ENCODE results near the gene MFSD12. TPM values are rescaled to one million over a fixed set of nuclear protein-coding genes. Genes with fewer than 3 reads are reported as not detected.

MFSD12 gene
- total RNA-seq, 1 donor from 2014 or later = 85.5 TPM

DNA sequence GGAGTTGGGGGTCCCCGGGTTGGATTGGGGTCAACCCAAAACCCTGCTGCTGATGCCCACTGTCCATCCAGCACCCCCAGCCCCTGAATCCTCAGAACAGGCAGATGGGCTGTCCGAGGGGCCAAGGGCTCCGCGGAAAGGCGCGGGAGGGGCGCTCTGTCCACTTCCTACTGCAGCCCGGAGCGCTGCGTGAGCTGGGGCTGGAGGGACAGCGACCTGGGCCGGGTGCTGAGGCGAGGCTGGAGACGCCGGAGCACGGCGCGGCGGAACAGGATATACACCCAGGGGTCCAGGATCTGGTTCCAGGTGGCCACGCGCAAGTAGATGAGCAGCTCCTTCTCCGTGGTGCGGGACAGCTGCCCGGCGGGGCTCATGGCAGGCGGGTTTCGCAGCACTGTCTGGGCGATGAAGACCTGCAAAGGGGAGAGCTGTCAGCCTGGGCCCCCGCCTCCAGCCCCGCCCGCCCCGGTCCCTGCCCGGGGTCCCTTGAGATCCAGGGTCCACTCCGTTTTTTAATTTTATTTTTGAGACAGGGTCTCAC, 38.2 kb upstream of the MFSD12 start:
- H3K36me3 Mint-ChIP-seq (ENCODE audit: unreplicated experiment) = no peaks in the 10 kb centered on the region
- no peak overlapping the region for H3K27ac Mint-ChIP-seq (ENCODE audit: unreplicated experiment)
- no peaks in the 10 kb centered on the region for H3K4me1 Mint-ChIP-seq (ENCODE audit: unreplicated experiment)
- no peaks in the 10 kb centered on the region for H3K9me3 Mint-ChIP-seq (ENCODE audit: unreplicated experiment)
- TF ChIP-seq, protein P1, sequence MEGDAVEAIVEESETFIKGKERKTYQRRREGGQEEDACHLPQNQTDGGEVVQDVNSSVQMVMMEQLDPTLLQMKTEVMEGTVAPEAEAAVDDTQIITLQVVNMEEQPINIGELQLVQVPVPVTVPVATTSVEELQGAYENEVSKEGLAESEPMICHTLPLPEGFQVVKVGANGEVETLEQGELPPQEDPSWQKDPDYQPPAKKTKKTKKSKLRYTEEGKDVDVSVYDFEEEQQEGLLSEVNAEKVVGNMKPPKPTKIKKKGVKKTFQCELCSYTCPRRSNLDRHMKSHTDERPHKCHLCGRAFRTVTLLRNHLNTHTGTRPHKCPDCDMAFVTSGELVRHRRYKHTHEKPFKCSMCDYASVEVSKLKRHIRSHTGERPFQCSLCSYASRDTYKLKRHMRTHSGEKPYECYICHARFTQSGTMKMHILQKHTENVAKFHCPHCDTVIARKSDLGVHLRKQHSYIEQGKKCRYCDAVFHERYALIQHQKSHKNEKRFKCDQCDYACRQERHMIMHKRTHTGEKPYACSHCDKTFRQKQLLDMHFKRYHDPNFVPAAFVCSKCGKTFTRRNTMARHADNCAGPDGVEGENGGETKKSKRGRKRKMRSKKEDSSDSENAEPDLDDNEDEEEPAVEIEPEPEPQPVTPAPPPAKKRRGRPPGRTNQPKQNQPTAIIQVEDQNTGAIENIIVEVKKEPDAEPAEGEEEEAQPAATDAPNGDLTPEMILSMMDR (IDR thresholded peaks at IDR 0.05) = no peak
- H3K4me3 Mint-ChIP-seq (ENCODE audit: unreplicated experiment) = no peak overlapping the region
- peaks cover 3% of the 10 kb centered on the region for H3K27me3 Mint-ChIP-seq (ENCODE audit: unreplicated experiment)
- DNase-seq (ENCODE audit: extremely low spot score, unreplicated experiment) = no peak

DNA sequence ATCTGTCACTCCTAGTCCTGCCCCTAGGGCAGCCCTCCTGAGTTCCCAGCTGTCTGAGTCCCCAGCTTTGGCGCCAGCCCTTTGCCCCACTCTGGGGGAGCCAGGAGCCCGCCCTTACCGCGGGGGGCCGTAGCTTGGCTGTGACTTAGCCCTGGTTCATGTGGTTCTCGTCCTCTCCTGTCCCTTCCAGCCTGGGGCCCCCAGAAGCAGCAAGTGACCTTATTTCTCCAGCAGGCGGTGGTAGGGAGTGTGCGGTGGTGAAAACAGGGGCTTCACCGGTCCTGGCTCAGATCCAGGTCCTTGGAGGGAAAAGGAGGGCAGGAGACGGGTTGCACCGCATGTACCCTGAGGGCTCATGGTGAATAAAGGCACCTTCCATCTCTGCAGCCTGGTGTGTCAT, 35.8 kb upstream of the MFSD12 start:
- Mint-ChIP-seq H3K36me3 (ENCODE audit: unreplicated experiment) (no peaks in the 10 kb centered on the region), H3K9me3 (ENCODE audit: unreplicated experiment) (no peaks in the 10 kb centered on the region), H3K27ac (ENCODE audit: unreplicated experiment) (no peak overlapping the region), H3K4me1 (ENCODE audit: unreplicated experiment) (no peaks in the 10 kb centered on the region), H3K27me3 (ENCODE audit: unreplicated experiment) (peaks cover 3% of the 10 kb centered on the region), H3K4me3 (ENCODE audit: unreplicated experiment) (no peak overlapping the region)
- TF ChIP-seq, protein P1 (IDR thresholded peaks at IDR 0.05) = no peak
- no peak for DNase-seq (ENCODE audit: extremely low spot score, unreplicated experiment)

DNA sequence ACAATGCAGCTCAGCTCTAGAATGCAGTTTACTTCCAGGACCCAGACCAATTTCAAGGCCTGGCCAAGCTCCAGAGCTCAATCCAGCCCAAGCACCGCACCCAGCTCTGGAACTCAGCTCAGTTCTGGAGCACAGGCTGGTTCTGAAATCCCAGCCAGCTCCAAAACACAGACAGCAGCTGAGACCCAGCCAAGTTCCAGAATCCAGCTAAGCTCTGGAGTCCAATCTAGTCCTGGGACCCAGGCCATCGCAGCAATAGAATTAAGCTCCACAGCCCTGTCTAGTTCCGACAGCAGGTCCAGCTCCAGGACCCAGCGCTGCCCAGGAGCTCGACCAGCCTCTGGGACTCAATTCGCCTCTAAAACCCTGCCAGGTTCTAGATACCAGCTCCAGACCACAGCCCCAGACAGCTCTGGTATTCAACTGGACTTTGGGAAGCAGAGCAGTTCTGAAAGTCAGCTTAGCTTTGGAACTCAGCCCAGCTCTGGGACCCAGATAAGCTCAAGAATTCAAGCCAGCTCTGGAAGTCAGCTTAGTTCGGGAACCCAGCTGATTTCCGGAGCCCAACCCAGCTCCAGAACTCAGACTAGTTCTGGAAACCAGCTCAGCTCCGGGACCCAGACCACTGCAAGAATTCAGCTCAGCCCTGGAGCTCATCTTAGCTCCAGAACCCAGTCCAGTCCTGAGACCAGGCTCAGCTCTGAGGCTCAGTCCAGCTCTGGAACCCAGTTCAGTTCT, 34.7 kb upstream of the MFSD12 start:
- H3K36me3 Mint-ChIP-seq (ENCODE audit: unreplicated experiment) = no peaks in the 10 kb centered on the region
- peaks cover 3% of the 10 kb centered on the region for H3K27me3 Mint-ChIP-seq (ENCODE audit: unreplicated experiment)
- no peak overlapping the region for H3K27ac Mint-ChIP-seq (ENCODE audit: unreplicated experiment)
- TF ChIP-seq, protein P1 (IDR thresholded peaks at IDR 0.05) = no peak
- H3K4me1 Mint-ChIP-seq (ENCODE audit: unreplicated experiment) = no peaks in the 10 kb centered on the region
- no peak for DNase-seq (ENCODE audit: extremely low spot score, unreplicated experiment)
- no peaks in the 10 kb centered on the region for H3K9me3 Mint-ChIP-seq (ENCODE audit: unreplicated experiment)
- H3K4me3 Mint-ChIP-seq (ENCODE audit: unreplicated experiment) = no peak overlapping the region

DNA sequence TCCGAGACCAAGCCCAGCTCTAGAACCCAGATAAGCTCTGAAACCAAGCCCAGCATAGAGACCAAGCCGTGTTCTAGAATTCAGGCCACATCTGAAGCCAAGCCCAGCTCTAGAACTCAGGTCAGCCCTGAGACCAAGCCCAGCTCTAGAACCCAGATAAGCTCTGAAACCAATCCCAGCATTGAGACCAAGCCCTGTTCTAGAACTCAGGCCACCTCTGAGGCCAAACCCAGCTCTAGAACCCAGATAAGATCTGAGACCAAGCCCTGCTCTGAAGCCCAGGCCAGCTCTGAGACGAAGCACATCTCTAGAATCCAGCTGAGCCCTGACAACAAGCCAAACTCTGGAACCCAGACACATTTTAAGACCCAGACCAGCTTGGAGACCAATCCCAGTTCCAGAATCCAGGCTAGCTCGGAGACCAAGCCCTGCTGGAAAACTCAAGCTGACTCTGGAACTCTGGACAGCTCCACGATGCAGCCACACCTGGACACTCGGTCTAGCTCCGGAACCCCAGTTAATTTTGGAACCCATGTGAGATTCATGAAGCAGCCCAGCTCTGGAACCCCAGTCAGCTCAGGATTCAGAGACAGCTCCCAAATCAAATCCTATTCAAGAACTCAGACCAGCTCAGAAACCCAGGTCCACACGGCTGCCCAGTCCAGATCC, 33.7 kb upstream of the MFSD12 start:
- DNase-seq (ENCODE audit: extremely low spot score, unreplicated experiment) = no peak
- H3K27ac Mint-ChIP-seq (ENCODE audit: unreplicated experiment) = no peak overlapping the region
- TF ChIP-seq, protein P1 (IDR thresholded peaks at IDR 0.05) = no peak
- H3K27me3 Mint-ChIP-seq (ENCODE audit: unreplicated experiment) = peaks cover 3% of the 10 kb centered on the region
- no peaks in the 10 kb centered on the region for H3K4me1 Mint-ChIP-seq (ENCODE audit: unreplicated experiment)
- H3K9me3 Mint-ChIP-seq (ENCODE audit: unreplicated experiment) = no peaks in the 10 kb centered on the region
- no peaks in the 10 kb centered on the region for H3K36me3 Mint-ChIP-seq (ENCODE audit: unreplicated experiment)
- no peak overlapping the region for H3K4me3 Mint-ChIP-seq (ENCODE audit: unreplicated experiment)

DNA sequence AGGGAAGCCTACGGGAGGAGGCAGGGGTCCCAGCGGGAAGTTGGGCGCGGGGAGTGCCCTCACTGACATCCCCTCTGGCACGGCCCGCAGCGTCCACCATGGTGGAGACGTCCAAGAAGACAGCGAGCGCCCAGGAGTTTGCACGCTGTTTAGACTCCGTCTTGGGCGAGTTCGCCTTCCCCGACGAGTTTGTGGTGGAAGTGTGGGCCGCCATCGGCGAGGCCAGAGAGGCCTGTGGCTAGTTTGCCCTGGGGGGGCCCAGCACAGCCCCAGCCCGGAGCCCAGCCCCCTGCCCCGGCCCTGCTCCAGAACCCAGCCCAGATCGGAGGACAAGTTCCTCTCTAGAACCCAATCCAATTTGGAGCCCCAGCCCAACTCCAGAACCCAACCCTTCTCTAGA, 32.6 kb upstream of the MFSD12 start:
- Mint-ChIP-seq H3K36me3 (ENCODE audit: unreplicated experiment) (no peaks in the 10 kb centered on the region), H3K27ac (ENCODE audit: unreplicated experiment) (no peak overlapping the region), H3K9me3 (ENCODE audit: unreplicated experiment) (no peaks in the 10 kb centered on the region), H3K4me3 (ENCODE audit: unreplicated experiment) (no peak overlapping the region), H3K4me1 (ENCODE audit: unreplicated experiment) (no peaks in the 10 kb centered on the region), H3K27me3 (ENCODE audit: unreplicated experiment) (peaks cover 3% of the 10 kb centered on the region)
- TF ChIP-seq, protein P1 (IDR thresholded peaks at IDR 0.05) = no peak
- no peak for DNase-seq (ENCODE audit: extremely low spot score, unreplicated experiment)
